ENCODE results near the gene NGLY1. TPM values are rescaled to one million over a fixed set of nuclear protein-coding genes. Genes with fewer than 3 reads are reported as not detected.

The NGLY1 gene
- total RNA-seq, 4 donors from 2014 or later: 21.2 to 25.7 (median 23.3) TPM

DNA sequence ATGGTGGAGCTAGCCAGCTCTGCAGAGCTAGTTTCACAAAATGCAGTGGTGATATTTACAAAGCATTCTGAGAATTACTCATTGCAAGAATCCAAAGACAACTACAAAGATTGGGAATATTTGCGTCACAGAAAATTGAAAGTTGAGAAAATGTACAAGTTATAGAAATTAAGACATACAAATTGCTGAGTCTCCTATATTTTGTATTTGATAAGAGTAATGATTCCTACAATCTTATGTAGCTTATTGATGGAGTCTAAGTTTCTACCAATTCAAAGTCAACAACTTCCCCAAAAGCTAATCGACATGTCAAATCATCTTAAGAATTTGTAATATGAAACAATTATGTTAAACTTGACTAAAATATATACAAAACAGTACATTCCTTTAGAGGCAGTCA is 72.2 kb downstream of the NGLY1 start:
- no peaks in the 10 kb centered on the region for H3K4me1 ChIP-seq
- no peaks in the 10 kb centered on the region for H3K36me3 ChIP-seq
- no peaks in the 10 kb centered on the region for H3K27me3 ChIP-seq
- H3K27ac ChIP-seq (replicated peaks in 1 of 4): no peak overlapping the region
- no peak for DNase-seq (ENCODE audit: extremely low spot score)
- no peak overlapping the region for H3K4me3 ChIP-seq
- H3K9me3 ChIP-seq: no peaks in the 10 kb centered on the region
- 98% methylated on average over 2 of the region's 2 CpGs for WGBS
- intact Hi-C loops (cut with DNase I): no loop called here
- TF ChIP-seq EP300 (IDR thresholded peaks at IDR 0.05) (no peak), POLR2A (IDR thresholded peaks at IDR 0.05; ENCODE audit: low read depth) (no peak), CTCF (IDR thresholded peaks at IDR 0.05) (no peak), POLR2AphosphoS5 (IDR thresholded peaks at IDR 0.05) (no peak)

DNA sequence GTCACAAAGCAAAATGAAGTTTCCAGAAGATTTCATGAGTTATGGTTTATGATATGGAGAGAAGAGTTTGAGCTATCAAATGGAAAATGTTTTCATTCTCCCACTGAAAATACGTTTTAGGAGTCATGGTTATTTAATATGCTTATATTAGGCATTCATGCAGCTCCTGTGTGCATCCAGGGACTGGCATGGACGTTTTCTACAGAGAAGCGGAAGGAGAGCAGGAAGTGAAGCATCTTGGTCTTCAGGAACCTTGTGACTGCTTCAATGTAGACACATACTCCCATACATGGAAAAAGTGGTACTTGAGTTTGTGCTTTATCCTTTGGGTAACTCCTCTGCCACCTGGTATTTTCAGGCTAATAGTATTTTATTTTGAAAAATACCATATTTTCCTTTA is 75.2 kb downstream of the NGLY1 start:
- intact Hi-C loops (cut with DNase I): no loop called here
- WGBS: 55% methylated on average over 3 of the region's 3 CpGs

DNA sequence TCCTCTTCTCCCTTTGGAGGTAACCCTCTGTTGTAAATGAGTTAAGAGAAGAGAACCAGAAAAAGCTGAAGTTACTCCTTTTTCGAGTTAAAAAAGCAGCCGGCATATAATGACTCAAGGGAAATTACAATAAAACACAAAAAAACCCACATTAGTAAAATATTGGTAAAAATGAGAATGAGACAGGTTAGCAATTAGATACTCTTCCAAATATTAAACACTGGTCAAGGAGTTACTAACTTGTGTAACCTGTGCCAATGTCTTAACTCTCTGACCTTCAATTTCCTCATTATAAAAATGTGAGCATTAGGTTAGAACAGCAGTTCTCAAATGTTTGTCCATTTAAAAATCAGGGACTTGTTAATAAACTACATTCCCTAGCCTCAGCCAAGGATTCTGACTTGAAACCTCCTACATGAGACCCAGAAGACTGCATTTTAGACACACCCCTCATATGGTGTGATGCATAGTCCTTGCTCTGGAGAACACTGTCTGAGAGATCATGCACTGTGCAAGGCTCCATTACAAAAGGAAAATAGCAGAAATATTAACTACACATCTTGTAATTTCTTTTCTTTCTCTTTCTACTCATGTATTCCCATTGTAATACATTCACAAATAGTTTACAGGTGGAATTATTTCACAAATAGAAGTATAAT is 75.8 kb downstream of the NGLY1 start:
- H3K36me3 ChIP-seq: no peaks in the 10 kb centered on the region
- no peak for DNase-seq (ENCODE audit: extremely low spot score)
- no peaks in the 10 kb centered on the region for H3K27me3 ChIP-seq
- no peaks in the 10 kb centered on the region for H3K4me1 ChIP-seq
- no peak overlapping the region for H3K27ac ChIP-seq (replicated peaks in 1 of 4)
- H3K4me3 ChIP-seq: no peak overlapping the region
- H3K9me3 ChIP-seq: no peaks in the 10 kb centered on the region
- intact Hi-C loops (cut with DNase I): no loop called here
- WGBS: 92% methylated on average over 2 of the region's 2 CpGs
- no peak for TF ChIP-seq POLR2AphosphoS5 (IDR thresholded peaks at IDR 0.05)
- TF ChIP-seq POLR2A (IDR thresholded peaks at IDR 0.05; ENCODE audit: low read depth): no peak
- TF ChIP-seq EP300 (IDR thresholded peaks at IDR 0.05): no peak
- no peak for TF ChIP-seq CTCF (IDR thresholded peaks at IDR 0.05)

More for the DNA sequence above, 75.2 kb downstream of the NGLY1 start:
- Histone ChIP-seq H3K27ac (replicated peaks in 1 of 4) (no peak overlapping the region), H3K36me3 (no peaks in the 10 kb centered on the region), H3K9me3 (no peaks in the 10 kb centered on the region), H3K4me1 (no peaks in the 10 kb centered on the region), H3K4me3 (no peak overlapping the region), H3K27me3 (no peaks in the 10 kb centered on the region)
- no peak for DNase-seq (ENCODE audit: extremely low spot score)
- TF ChIP-seq POLR2A (IDR thresholded peaks at IDR 0.05; ENCODE audit: low read depth) (no peak), EP300 (IDR thresholded peaks at IDR 0.05) (no peak), POLR2AphosphoS5 (IDR thresholded peaks at IDR 0.05) (no peak), CTCF (IDR thresholded peaks at IDR 0.05) (no peak)

GRCh38 chr3:25706213-25706612 is 77.0 kb downstream of the NGLY1 start:
- DNase-seq (ENCODE audit: extremely low spot score): no peak
- 79% methylated on average over 4 of the region's 4 CpGs for WGBS
- Histone ChIP-seq H3K4me1 (no peaks in the 10 kb centered on the region), H3K9me3 (no peaks in the 10 kb centered on the region), H3K27me3 (no peaks in the 10 kb centered on the region), H3K27ac (replicated peaks in 1 of 4) (no peak overlapping the region), H3K4me3 (no peak overlapping the region), H3K36me3 (no peaks in the 10 kb centered on the region)
- no peak for TF ChIP-seq POLR2AphosphoS5 (IDR thresholded peaks at IDR 0.05)
- no peak for TF ChIP-seq EP300 (IDR thresholded peaks at IDR 0.05)
- no peak for TF ChIP-seq CTCF (IDR thresholded peaks at IDR 0.05)
- TF ChIP-seq POLR2A (IDR thresholded peaks at IDR 0.05; ENCODE audit: low read depth): no peak
- intact Hi-C loops (cut with DNase I): no loop called here

- H3K4me1 ChIP-seq: no peaks in the 10 kb centered on the region
- 81% methylated on average over 1 of the region's 1 CpG for WGBS
- H3K4me3 ChIP-seq: no peak overlapping the region
- DNase-seq (ENCODE audit: extremely low spot score): no peak
- H3K36me3 ChIP-seq: no peaks in the 10 kb centered on the region
- H3K27ac ChIP-seq (replicated peaks in 1 of 4): no peak overlapping the region
- no peaks in the 10 kb centered on the region for H3K27me3 ChIP-seq
- H3K9me3 ChIP-seq: no peaks in the 10 kb centered on the region
- intact Hi-C loops (cut with DNase I): no loop called here
- no peak for TF ChIP-seq POLR2AphosphoS5 (IDR thresholded peaks at IDR 0.05)
- TF ChIP-seq POLR2A (IDR thresholded peaks at IDR 0.05; ENCODE audit: low read depth): no peak
Measured at GRCh38 chr3:25697553-25697952, 85.7 kb downstream of the NGLY1 start.
